ENCODE measurements around the gene ATOH7.
"Not testable (repeated sequence)": the region's sequence is repeated elsewhere in the genome, so short reads cannot be mapped to it uniquely, and the experiment has no call there.

Gene ATOH7

DNA sequence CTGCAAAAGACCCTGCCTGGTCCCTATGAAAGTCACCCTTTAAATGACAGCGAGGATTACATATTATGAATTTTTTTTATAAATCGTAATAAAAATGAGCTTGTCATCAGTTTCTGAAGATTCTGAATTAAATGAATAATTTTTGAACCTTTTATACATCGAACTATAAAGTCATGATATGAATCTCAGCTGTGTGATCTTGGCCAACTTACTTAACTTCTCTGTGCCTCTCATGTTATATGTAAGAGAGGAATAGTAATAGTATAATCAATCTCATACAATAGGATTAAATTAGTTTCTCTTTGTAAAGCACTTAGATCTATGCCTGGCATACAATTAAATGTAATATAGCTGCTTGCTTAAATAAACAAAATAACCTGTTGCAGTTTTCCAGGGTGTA is 5.3 kb upstream of the ATOH7 start:
- DNase-seq (ENCODE audit: low read depth), result no peak

DNA sequence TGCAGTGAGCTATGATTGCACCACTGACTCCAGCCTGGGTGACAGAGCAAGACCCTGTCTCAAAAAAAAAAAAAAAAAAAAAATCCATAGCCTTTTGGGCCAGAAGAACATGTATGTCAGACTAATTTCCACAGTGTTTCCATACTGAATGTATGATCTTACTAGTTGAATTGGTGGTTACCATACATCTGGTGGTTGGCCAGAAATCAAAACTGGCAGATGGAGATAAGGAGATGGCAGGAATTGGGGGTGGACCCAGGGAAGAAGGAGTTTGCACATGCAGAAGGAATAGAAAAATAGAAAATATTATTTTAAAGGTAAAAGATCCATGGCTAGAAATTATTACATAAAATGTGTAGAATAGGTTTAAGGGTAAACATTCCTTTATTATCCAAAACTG is 3.7 kb upstream of the ATOH7 start:
- no peak for DNase-seq (ENCODE audit: low read depth)

DNA sequence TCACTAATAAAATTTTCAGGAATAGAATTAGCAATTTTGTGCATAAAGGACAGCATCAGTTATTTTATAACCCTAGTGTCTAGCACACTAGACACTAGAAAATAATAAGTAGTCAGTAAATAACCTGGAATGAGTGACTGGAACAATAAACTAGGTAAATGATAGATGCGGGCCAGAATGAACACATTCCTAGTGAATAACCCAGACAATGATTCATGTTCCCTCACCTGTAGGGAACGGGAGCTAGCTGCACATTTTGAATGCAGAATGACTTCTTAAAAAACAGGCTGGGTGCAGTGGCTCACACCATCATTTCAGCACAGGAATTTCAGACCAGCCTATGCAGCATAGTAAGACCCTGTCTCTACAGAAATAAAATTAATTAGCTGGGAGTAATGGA is 3.2 kb upstream of the ATOH7 start:
- no peak for DNase-seq (ENCODE audit: low read depth)

DNA sequence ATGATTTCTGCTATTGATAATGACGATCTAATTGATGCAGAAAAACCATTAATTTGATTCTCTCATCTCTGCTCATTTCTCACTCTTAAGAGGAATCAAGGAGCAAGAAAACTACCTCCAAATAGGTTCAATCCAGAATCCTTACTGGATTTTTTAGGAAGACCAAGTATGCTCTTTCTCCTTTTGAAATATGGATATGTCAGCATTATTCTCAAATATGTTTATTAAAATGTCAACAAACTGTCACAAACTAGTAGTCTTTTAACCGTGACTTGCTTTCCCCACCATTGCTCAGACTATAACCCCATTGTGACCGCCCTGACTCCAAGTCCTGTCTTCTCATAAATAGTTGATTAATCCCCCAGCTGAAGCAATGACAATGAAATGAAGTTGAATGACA is 1.1 kb upstream of the ATOH7 start:
- DNase-seq (ENCODE audit: low read depth), result no peak

DNA sequence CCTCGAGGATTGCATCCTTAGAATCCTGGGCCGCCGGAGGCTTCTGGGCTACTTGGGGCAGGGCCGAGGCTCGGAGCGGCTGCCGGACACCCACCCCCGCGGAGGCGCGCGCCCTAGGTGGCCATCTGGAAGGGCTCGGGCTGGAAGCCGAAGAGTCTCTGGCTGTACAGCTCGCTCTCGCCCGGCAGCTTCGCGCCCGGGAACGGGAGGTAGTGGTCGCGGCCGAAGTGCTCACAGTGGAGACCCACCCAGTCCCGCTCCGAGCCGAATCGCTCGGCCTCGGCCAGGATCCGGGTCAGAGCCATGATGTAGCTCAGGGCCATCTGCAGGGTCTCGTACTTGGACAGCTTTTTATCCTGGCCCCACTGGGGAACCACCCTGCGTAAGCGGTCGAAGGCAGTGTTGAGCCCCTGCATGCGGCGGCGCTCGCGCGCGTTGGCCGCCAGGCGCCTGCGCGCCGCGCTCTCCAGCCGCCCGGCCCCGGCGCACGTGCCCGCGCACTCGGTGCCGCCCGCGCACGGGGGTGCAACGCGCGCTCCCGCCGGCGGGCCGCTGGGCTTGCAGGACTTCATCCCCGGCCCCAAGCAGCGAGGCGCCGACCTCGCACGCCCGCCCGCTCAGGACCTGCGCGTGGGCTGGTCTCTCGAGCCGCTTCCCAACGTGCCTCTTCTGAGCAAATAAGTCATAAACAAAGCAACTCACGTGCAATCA is 652 bp downstream of the ATOH7 start:
- DNase-seq (ENCODE audit: low read depth), result peak; percentile 42

- no peak for DNase-seq (ENCODE audit: low read depth)
Observed at GRCh38 chr10:68230268-68230667, 1.6 kb downstream of the ATOH7 start.

- no peak for DNase-seq (ENCODE audit: low read depth)
Observed at GRCh38 chr10:68224810-68225209, 7.1 kb downstream of the ATOH7 start.

- DNase-seq (ENCODE audit: low read depth), result no peak
Observed at GRCh38 chr10:68223535-68224165, 8.3 kb downstream of the ATOH7 start.

DNA sequence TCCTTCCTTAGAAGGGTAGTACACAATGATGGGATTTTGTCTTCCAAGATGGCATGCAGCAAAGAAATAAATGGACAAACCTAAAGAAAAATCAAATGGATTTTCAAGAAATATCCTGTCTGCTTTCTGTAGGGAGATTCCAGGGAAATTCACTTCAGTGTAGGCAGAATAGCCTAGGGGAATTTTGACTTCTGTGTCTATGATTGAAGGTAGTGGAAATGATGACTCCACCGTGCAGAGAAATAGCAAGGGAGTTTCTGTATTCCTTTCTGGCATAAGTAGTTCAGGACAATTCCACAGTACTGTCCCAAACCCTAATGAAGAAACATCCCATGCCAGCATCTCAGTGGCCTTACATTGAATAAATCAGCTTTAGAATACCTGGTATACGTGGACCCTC is 9.5 kb downstream of the ATOH7 start:
- no peak for DNase-seq (ENCODE audit: low read depth)

GRCh38 chr10:68221196-68221595 is 10.7 kb downstream of the ATOH7 start:
- DNase-seq (ENCODE audit: low read depth), result no peak

DNA sequence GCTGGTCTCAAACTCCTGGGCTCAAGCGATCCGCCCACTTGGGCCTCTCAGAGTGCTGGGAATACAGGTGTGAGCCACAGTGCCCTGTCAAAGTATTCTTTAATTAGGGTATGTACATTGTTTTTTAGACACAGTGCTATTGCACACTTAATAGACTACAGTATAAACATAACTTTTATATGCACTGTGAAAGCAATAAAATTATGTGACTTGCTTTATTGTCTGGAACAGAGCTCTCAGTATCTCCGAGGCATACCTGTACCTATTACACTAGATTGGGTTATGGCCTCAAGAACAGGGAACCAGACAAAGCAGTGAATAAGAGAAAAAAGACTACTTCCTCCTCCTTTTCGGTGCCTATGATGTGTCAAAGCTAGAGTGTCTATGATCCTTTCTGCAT is 13.1 kb downstream of the ATOH7 start:
- DNase-seq (ENCODE audit: low read depth), result no peak

- no peak for DNase-seq (ENCODE audit: low read depth)
Observed at GRCh38 chr10:68212721-68213352, 19.1 kb downstream of the ATOH7 start.

GRCh38 chr10:68211669-68212068 is 20.2 kb downstream of the ATOH7 start:
- no peak for DNase-seq (ENCODE audit: low read depth)

- peak; percentile 79 for DNase-seq (ENCODE audit: low read depth)
Observed at GRCh38 chr10:68208424-68209042, 23.4 kb downstream of the ATOH7 start.

DNA sequence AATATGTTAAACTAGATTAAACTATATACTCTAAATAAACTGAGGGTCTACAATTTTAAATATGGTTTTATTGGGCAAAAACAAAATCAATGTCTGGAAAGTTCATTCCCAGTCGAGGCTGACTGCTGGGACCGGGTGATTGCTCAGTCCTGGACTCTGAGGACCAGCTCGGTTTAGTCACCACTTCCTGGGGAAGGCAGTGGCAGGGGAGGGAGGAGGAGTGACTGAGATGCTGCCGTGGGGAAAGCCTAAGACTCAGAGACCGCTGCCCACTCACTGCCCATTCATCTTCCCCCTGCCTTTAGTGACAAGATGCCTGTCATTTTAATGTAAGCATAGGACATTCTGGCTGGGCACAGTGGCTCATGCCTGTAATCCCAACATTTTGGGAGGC is 29.0 kb downstream of the ATOH7 start:
- peak; percentile 52 for DNase-seq (ENCODE audit: low read depth)

GRCh38 chr10:68196701-68197100 is 35.2 kb downstream of the ATOH7 start:
- no peak for DNase-seq (ENCODE audit: low read depth)

- not testable (repeated sequence) for DNase-seq (ENCODE audit: low read depth)
Observed at GRCh38 chr10:68195776-68196175, 36.1 kb downstream of the ATOH7 start.

DNA sequence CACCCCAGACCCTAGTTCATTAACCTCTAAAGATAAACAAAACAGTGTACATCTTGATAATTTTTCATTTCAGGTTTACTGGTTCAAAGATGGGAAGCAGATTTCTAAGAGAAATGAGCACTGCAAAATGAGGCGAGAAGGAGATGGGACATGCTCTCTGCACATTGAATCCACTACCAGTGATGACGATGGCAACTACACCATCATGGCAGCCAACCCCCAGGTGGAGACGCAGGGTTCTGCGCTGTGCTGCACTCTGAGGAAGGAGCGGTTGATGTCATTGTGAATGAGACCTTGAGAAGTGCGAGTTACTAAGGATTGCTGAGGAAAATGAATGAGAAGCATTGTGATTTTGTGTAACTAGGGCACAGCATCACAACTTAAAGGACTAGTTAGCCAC is 37.6 kb downstream of the ATOH7 start:
- no peak for DNase-seq (ENCODE audit: low read depth)

DNA sequence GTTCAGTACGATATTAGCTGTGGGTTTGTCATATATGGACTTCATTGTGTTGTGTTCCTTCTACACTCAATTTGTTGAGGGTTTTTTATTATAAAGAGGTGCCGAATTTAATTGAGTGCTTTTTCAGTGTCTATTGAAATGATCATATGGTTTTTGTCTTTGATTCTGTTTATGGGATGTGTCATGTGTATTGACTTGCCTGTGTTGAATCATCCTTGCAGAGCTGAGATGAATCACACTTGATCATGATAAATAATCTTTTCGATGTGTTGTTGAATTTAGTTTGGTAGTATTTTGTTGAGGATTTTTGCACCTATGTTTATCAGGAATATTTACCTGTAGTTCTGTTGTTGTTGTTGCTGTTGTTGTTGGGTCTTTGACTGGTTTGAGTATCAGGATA is 39.8 kb downstream of the ATOH7 start:
- peak; percentile 14 for DNase-seq (ENCODE audit: low read depth)

GRCh38 chr10:68188835-68189234 is 43.1 kb downstream of the ATOH7 start:
- DNase-seq (ENCODE audit: low read depth), result no peak

GRCh38 chr10:68185085-68185484 is 46.8 kb downstream of the ATOH7 start:
- no peak for DNase-seq (ENCODE audit: low read depth)

DNA sequence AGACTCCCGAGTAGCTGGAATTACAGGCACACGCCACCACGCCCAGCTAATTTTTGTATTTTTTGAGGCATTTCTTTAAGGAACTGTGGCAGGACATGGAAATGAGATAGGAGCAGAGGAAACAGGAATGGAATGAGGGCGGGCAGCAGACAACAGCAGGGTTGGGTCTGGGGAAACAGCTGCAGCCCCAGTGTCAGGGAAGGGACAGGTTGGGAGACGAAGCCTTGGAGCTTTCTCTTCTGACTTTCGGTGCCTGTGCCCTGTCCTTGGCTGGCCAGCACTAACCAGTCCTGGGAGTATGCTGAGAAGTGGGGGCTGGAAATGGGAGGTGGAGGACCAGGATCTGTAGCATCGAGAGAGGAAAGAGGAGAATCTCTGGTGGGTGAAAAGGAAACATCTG is 47.4 kb downstream of the ATOH7 start:
- no peak for DNase-seq (ENCODE audit: low read depth)
